Keratinocyte (primary cell): ENCODE measurements around the gene ZNF804A. TPM values are rescaled to one million over a fixed set of nuclear protein-coding genes. Genes with fewer than 3 reads are reported as not detected.

Experiments used
- DNase-seq: peaks from one replicate; pipeline ENCODE4 v3.0.0-alpha.2; 2011; ENCODE audit warnings: low read depth, missing footprints, low spot score
- FAIRE-seq: peaks from 2 replicates; lab custom pipeline; 2011; peaks lifted over from hg19 to GRCh38; lab: Jason Lieb, UNC
- H2AFZ ChIP-seq: 2 replicates; pipeline ENCODE4 v1.6.0; 2012; ENCODE audit warnings: low read length, control low read depth, inconsistent platforms; ENCODE audit not compliant: control insufficient read depth
- H3K27ac ChIP-seq: 2 replicates; pipeline ENCODE4 v1.5.1; 2011; ENCODE audit warnings: low read length; ENCODE audit not compliant: control insufficient read depth, insufficient read depth
- H3K27me3 ChIP-seq: 3 replicates; pipeline ENCODE4 v1.6.0; 2011; ENCODE audit warnings: low read length; ENCODE audit not compliant: control insufficient read depth, insufficient read depth; ENCODE audit errors: extremely low read depth
- H3K36me3 ChIP-seq, 2 experiments: 2 replicates in 1 of 2; 3 replicates in 1 of 2; pipeline ENCODE4 v1.5.1; 2011; ENCODE audit warnings: low read length in 2 of 2, mild to moderate bottlenecking in 1 of 2; ENCODE audit not compliant: control insufficient read depth in 2 of 2, insufficient read depth in 2 of 2; ENCODE audit errors: extremely low read depth in 1 of 2
- H3K4me1 ChIP-seq: 3 replicates; pipeline ENCODE4 v1.5.1; 2011; ENCODE audit warnings: low read length; ENCODE audit not compliant: control insufficient read depth, insufficient read depth; ENCODE audit errors: extremely low read depth
- H3K4me2 ChIP-seq: 3 replicates; pipeline ENCODE4 v1.6.0; 2011; ENCODE audit warnings: low read depth, low read length; ENCODE audit not compliant: control insufficient read depth, insufficient read depth; ENCODE audit errors: extremely low read depth
- H3K4me3 ChIP-seq, 3 experiments: fragments of 200-600 bp in 1 of 3; sonication (generic) in 1 of 3; 2 replicates in 2 of 3; 3 replicates in 1 of 3; pipeline ENCODE4 v1.5.1; 2011 to 2016; ENCODE audit warnings: low read length in 3 of 3, mild to moderate bottlenecking in 3 of 3, control low read depth in 2 of 3, inconsistent platforms in 1 of 3, low read depth in 1 of 3, mixed read lengths in 1 of 3, mixed run types in 1 of 3, moderate library complexity in 1 of 3; ENCODE audit not compliant: control insufficient read depth in 2 of 3, insufficient read depth in 2 of 3; ENCODE audit errors: extremely low read depth in 1 of 3
- H3K79me2 ChIP-seq: 2 replicates; pipeline ENCODE4 v1.6.0; 2012; ENCODE audit warnings: low read length; ENCODE audit not compliant: control insufficient read depth, insufficient read depth
- H3K9ac ChIP-seq: 3 replicates; pipeline ENCODE4 v1.6.0; 2011; ENCODE audit warnings: low read length; ENCODE audit not compliant: control insufficient read depth, insufficient read depth; ENCODE audit errors: extremely low read depth
- H3K9me1 ChIP-seq: 3 replicates; pipeline ENCODE4 v1.6.0; 2011; ENCODE audit warnings: low read length; ENCODE audit not compliant: control insufficient read depth, insufficient read depth; ENCODE audit errors: extremely low read depth
- H3K9me3 ChIP-seq: 2 replicates; pipeline ENCODE4 v1.5.1; 2012; ENCODE audit warnings: low read depth, low read length; ENCODE audit not compliant: control insufficient read depth
- H4K20me1 ChIP-seq: 3 replicates; pipeline ENCODE4 v1.6.0; 2011; ENCODE audit warnings: low read length; ENCODE audit not compliant: control insufficient read depth, insufficient read depth; ENCODE audit errors: extremely low read depth
- EZH2 ChIP-seq: IDR thresholded peaks from one replicate; pipeline ENCODE4 v1.6.1; 2012; ENCODE audit warnings: inconsistent platforms, mild to moderate bottlenecking, low read length, moderate library complexity
- dilution Hi-C: fragments of 300-500 bp; cut with MboI; formaldehyde crosslinking; loops from one replicate; pipeline ENCODE4 v1.7.0; 2020; ENCODE audit warnings: low sequenced_read_pairs; ENCODE audit not compliant: extremely low pct_ligation_motif_present
- polyA plus RNA-seq, 5 experiments: library from polyadenylated mRNA; depleted of rRNA in 3 of 5; stranded (reverse) in 3 of 5; stranded (forward) in 1 of 5; unstranded in 1 of 5; fragments of >200 nt; gene quantifications; 1 replicate in 1 of 5; 2 replicates in 3 of 5; 3 replicates in 1 of 5; pipeline versions ENCODE4 v1.2.1 to v1.2.3, GENCODE V29; 2011 to 2012; ENCODE audit warnings: missing spikeins in 2 of 5, low read depth in 1 of 5, low replicate concordance in 1 of 5
- TF ChIP-seq, protein P1 (sequence below), 3 experiments: IDR thresholded peaks in 1 of 3; conservative IDR thresholded peaks in 1 of 3; optimal IDR thresholded peaks in 1 of 3; 2 replicates in 2 of 3; 3 replicates in 1 of 3; pipeline versions ENCODE3 to v1.5.1; 2011; ENCODE audit warnings: low read length in 3 of 3, mild to moderate bottlenecking in 3 of 3, moderate library complexity in 2 of 3, control low read depth in 1 of 3, inconsistent platforms in 1 of 3; ENCODE audit not compliant: insufficient read depth in 2 of 3; ENCODE audit errors: extremely low read depth in 1 of 3

Gene ZNF804A
- polyA plus RNA-seq, 1 donor (not counting 4 experiments of a cell fraction or from before 2014, with no cell fraction given) = 0.08 TPM

DNA sequence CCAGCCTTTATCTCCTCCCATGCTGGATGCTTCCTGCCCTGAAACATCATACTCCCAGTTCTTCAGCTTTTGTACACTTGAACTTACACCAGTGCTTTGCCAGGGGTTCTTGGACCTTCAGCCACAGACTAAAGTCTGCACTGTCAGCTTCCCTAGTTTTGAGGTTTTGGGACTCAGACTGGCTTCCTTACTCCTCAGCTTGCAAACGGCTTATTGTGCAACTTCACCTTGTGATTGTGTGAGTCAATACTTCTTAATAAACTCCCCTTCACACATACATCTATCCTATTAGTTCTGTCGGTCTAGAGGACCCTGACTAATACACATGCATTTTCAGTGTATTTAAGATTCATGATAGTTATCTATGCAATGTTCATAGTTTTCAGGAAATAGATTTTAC lies 35.8 kb upstream of the ZNF804A start:
- H3K9ac ChIP-seq = no peak overlapping the region
- no peaks in the 10 kb centered on the region for H3K27me3 ChIP-seq
- no peaks in the 10 kb centered on the region for H3K36me3 ChIP-seq
- H3K4me1 ChIP-seq = peaks cover 3% of the 10 kb centered on the region
- H3K79me2 ChIP-seq = no peaks in the 10 kb centered on the region
- H2AFZ ChIP-seq = no peak overlapping the region
- H4K20me1 ChIP-seq = no peaks in the 10 kb centered on the region
- no peaks in the 10 kb centered on the region for H3K9me1 ChIP-seq
- dilution Hi-C loops = no loop called here
- H3K4me3 ChIP-seq = no peak overlapping the region
- DNase-seq (no peak), FAIRE-seq (peak; percentile 59)
- TF ChIP-seq EZH2 = no peak
- TF ChIP-seq, protein P1, sequence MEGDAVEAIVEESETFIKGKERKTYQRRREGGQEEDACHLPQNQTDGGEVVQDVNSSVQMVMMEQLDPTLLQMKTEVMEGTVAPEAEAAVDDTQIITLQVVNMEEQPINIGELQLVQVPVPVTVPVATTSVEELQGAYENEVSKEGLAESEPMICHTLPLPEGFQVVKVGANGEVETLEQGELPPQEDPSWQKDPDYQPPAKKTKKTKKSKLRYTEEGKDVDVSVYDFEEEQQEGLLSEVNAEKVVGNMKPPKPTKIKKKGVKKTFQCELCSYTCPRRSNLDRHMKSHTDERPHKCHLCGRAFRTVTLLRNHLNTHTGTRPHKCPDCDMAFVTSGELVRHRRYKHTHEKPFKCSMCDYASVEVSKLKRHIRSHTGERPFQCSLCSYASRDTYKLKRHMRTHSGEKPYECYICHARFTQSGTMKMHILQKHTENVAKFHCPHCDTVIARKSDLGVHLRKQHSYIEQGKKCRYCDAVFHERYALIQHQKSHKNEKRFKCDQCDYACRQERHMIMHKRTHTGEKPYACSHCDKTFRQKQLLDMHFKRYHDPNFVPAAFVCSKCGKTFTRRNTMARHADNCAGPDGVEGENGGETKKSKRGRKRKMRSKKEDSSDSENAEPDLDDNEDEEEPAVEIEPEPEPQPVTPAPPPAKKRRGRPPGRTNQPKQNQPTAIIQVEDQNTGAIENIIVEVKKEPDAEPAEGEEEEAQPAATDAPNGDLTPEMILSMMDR (optimal IDR thresholded peaks at IDR 0.05 in 1 of 3, IDR thresholded peaks at IDR 0.05 in 1 of 3, conservative IDR thresholded peaks at IDR 0.05 in 1 of 3; ENCODE audit: extremely low read depth in 1 of 3, insufficient read depth in 2 of 3, low read length in 3 of 3) = no peak
- no peak overlapping the region for H3K4me2 ChIP-seq
- no peaks in the 10 kb centered on the region for H3K9me3 ChIP-seq
- H3K27ac ChIP-seq = no peak overlapping the region

GRCh38 chr2:184564092-184564491 lies 34.2 kb upstream of the ZNF804A start:
- H3K36me3 ChIP-seq = no peaks in the 10 kb centered on the region
- H3K4me2 ChIP-seq = no peak overlapping the region
- no peak for DNase-seq
- dilution Hi-C loops = no loop called here
- H3K27ac ChIP-seq = no peak overlapping the region
- H3K4me1 ChIP-seq = peaks cover 3% of the 10 kb centered on the region
- no peaks in the 10 kb centered on the region for H4K20me1 ChIP-seq
- no peaks in the 10 kb centered on the region for H3K9me3 ChIP-seq
- TF ChIP-seq EZH2 = no peak
- TF ChIP-seq, protein P1 (optimal IDR thresholded peaks at IDR 0.05 in 1 of 3, IDR thresholded peaks at IDR 0.05 in 1 of 3, conservative IDR thresholded peaks at IDR 0.05 in 1 of 3; ENCODE audit: extremely low read depth in 1 of 3, insufficient read depth in 2 of 3, low read length in 3 of 3) = no peak
- no peak overlapping the region for H3K9ac ChIP-seq
- H3K27me3 ChIP-seq = no peaks in the 10 kb centered on the region
- FAIRE-seq = no peak
- H3K9me1 ChIP-seq = no peaks in the 10 kb centered on the region
- H3K4me3 ChIP-seq = no peak overlapping the region
- H3K79me2 ChIP-seq = no peaks in the 10 kb centered on the region
- H2AFZ ChIP-seq = no peak overlapping the region
